ENCODE data around the gene DLX6. TPM values are rescaled to one million over a fixed set of nuclear protein-coding genes. Genes with fewer than 3 reads are reported as not detected.

DLX6 gene
- total RNA-seq, 4 donors from 2014 or later: 0.98 to 3.0 (median 1.1) TPM

GRCh38 chr7:96998744-96999143 is 6.6 kb upstream of the DLX6 start:
- no peak overlapping the region for H3K27ac ChIP-seq
- no peak for DNase-seq (ENCODE audit: low spot score in 2 of 2)
- H3K4me3 ChIP-seq: no peak overlapping the region
- WGBS: 5% methylated on average over 10 of the region's 14 CpGs
- peaks cover 34% of the 10 kb centered on the region for H3K4me1 ChIP-seq
- no peaks in the 10 kb centered on the region for H3K36me3 ChIP-seq
- TF ChIP-seq, protein P1, sequence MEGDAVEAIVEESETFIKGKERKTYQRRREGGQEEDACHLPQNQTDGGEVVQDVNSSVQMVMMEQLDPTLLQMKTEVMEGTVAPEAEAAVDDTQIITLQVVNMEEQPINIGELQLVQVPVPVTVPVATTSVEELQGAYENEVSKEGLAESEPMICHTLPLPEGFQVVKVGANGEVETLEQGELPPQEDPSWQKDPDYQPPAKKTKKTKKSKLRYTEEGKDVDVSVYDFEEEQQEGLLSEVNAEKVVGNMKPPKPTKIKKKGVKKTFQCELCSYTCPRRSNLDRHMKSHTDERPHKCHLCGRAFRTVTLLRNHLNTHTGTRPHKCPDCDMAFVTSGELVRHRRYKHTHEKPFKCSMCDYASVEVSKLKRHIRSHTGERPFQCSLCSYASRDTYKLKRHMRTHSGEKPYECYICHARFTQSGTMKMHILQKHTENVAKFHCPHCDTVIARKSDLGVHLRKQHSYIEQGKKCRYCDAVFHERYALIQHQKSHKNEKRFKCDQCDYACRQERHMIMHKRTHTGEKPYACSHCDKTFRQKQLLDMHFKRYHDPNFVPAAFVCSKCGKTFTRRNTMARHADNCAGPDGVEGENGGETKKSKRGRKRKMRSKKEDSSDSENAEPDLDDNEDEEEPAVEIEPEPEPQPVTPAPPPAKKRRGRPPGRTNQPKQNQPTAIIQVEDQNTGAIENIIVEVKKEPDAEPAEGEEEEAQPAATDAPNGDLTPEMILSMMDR (IDR thresholded peaks at IDR 0.05): no peak
- TF ChIP-seq POLR2AphosphoS5 (IDR thresholded peaks at IDR 0.05) (no peak), POLR2A (IDR thresholded peaks at IDR 0.05) (no peak), EP300 (IDR thresholded peaks at IDR 0.05) (no peak)
- no peaks in the 10 kb centered on the region for H3K9me3 ChIP-seq
- H3K27me3 ChIP-seq: peaks cover 100% of the 10 kb centered on the region

DNA sequence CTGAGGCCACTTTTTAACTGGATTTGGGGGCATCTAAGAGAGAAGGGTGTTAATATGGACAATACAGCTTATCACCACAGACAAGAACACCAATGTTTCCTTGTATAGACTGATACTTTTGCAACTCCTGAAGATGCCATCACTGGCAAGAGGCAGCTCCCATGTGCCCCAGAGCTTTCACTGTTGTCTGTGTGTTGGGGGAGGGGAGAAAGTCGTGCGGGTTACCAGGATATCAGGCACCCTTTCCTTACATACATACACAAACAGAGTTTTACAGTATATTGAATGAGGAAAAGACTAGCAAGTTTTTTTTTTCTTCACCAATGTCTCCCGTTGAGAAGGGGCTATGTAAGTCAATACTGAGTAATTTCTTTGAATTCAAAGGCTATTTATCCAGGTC is 4.1 kb upstream of the DLX6 start:
- 37% methylated on average over 3 of the region's 3 CpGs for WGBS
- no peak overlapping the region for H3K27ac ChIP-seq
- peaks cover 100% of the 10 kb centered on the region for H3K27me3 ChIP-seq
- no peak for TF ChIP-seq POLR2AphosphoS5 (IDR thresholded peaks at IDR 0.05)
- TF ChIP-seq, protein P1 (IDR thresholded peaks at IDR 0.05): no peak
- no peak for TF ChIP-seq POLR2A (IDR thresholded peaks at IDR 0.05)
- no peak for TF ChIP-seq EP300 (IDR thresholded peaks at IDR 0.05)
- H3K9me3 ChIP-seq: no peaks in the 10 kb centered on the region
- no peak for DNase-seq (ENCODE audit: low spot score in 2 of 2)
- no peak overlapping the region for H3K4me3 ChIP-seq
- H3K36me3 ChIP-seq: no peaks in the 10 kb centered on the region
- peaks cover 56% of the 10 kb centered on the region for H3K4me1 ChIP-seq

GRCh38 chr7:97001656-97002554 is 3.4 kb upstream of the DLX6 start:
- H3K27me3 ChIP-seq: peaks cover 100% of the 10 kb centered on the region
- H3K9me3 ChIP-seq: no peaks in the 10 kb centered on the region
- TF ChIP-seq POLR2AphosphoS5 (IDR thresholded peaks at IDR 0.05) (no peak), EP300 (IDR thresholded peaks at IDR 0.05) (no peak), POLR2A (IDR thresholded peaks at IDR 0.05) (no peak)
- TF ChIP-seq, protein P1 (IDR thresholded peaks at IDR 0.05): no peak
- H3K27ac ChIP-seq: no peak overlapping the region
- DNase-seq (ENCODE audit: low spot score in 2 of 2): no peak
- 59% methylated on average over 39 of the region's 39 CpGs for WGBS
- H3K4me1 ChIP-seq: peaks cover 56% of the 10 kb centered on the region
- H3K4me3 ChIP-seq: no peak overlapping the region
- H3K36me3 ChIP-seq: no peaks in the 10 kb centered on the region

GRCh38 chr7:97002555-97003261 is 2.6 kb upstream of the DLX6 start:
- H3K9me3 ChIP-seq: no peaks in the 10 kb centered on the region
- H3K36me3 ChIP-seq: no peaks in the 10 kb centered on the region
- H3K4me1 ChIP-seq: peaks cover 48% of the 10 kb centered on the region
- H3K27me3 ChIP-seq: peaks cover 100% of the 10 kb centered on the region
- no peak for DNase-seq (ENCODE audit: low spot score in 2 of 2)
- no peak overlapping the region for H3K4me3 ChIP-seq
- 24% methylated on average over 22 of the region's 22 CpGs for WGBS
- TF ChIP-seq, protein P1 (IDR thresholded peaks at IDR 0.05): no peak
- no peak for TF ChIP-seq POLR2AphosphoS5 (IDR thresholded peaks at IDR 0.05)
- no peak for TF ChIP-seq EP300 (IDR thresholded peaks at IDR 0.05)
- no peak for TF ChIP-seq POLR2A (IDR thresholded peaks at IDR 0.05)
- no peak overlapping the region for H3K27ac ChIP-seq
